ENCODE results near the gene TMEFF2. TPM values are rescaled to one million over a fixed set of nuclear protein-coding genes. Genes with fewer than 3 reads are reported as not detected.

Gene TMEFF2
- total RNA-seq: not detected
- long read RNA-seq, partial matches to known transcripts: 0 of 1 reads
- long read RNA-seq, other reads (novel, unspliced or antisense): 1 of 1 reads

- DNase-seq (ENCODE audit: low spot score): peak; percentile 84
Observed at GRCh38 chr2:192194866-192195547, at the start of gene TMEFF2. Gene TMEFF2 (minus strand): TSS chr2:192194933. CDS start chr2:192194524, 409 bp downstream.

GRCh38 chr2:192243488-192243887, 48.8 kb upstream of the TMEFF2 start:
- DNase-seq (ENCODE audit: low spot score): no peak

- no peak for DNase-seq (ENCODE audit: low spot score)
Observed at GRCh38 chr2:192236136-192236535, 41.4 kb upstream of the TMEFF2 start.

- DNase-seq (ENCODE audit: low spot score): no peak
Observed at GRCh38 chr2:192230889-192231453, 36.2 kb upstream of the TMEFF2 start.

- no peak for DNase-seq (ENCODE audit: low spot score)
Observed at GRCh38 chr2:192228685-192229084, 34.0 kb upstream of the TMEFF2 start.

GRCh38 chr2:192218970-192219369, 24.2 kb upstream of the TMEFF2 start:
- no peak for DNase-seq (ENCODE audit: low spot score)

- DNase-seq (ENCODE audit: low spot score): no peak
Observed at GRCh38 chr2:192218377-192218776, 23.6 kb upstream of the TMEFF2 start.

- no peak for DNase-seq (ENCODE audit: low spot score)
Observed at GRCh38 chr2:192216336-192216735, 21.6 kb upstream of the TMEFF2 start.

- no peak for DNase-seq (ENCODE audit: low spot score)
Observed at GRCh38 chr2:192215096-192215877, 20.6 kb upstream of the TMEFF2 start.

- DNase-seq (ENCODE audit: low spot score): no peak
Observed at GRCh38 chr2:192208848-192209247, 14.1 kb upstream of the TMEFF2 start.

GRCh38 chr2:192206399-192206798, 11.7 kb upstream of the TMEFF2 start:
- DNase-seq (ENCODE audit: low spot score): no peak

GRCh38 chr2:192203876-192204275, 9.1 kb upstream of the TMEFF2 start:
- no peak for DNase-seq (ENCODE audit: low spot score)

- DNase-seq (ENCODE audit: low spot score): no peak
Observed at GRCh38 chr2:192202373-192202772, 7.6 kb upstream of the TMEFF2 start.

GRCh38 chr2:192201116-192201515, 6.4 kb upstream of the TMEFF2 start:
- no peak for DNase-seq (ENCODE audit: low spot score)

GRCh38 chr2:192197357-192197756, 2.6 kb upstream of the TMEFF2 start:
- no peak for DNase-seq (ENCODE audit: low spot score)

GRCh38 chr2:192196421-192197194, 1.9 kb upstream of the TMEFF2 start:
- no peak for DNase-seq (ENCODE audit: low spot score)

- no peak for DNase-seq (ENCODE audit: low spot score)
Observed at GRCh38 chr2:192195548-192196418, 1.1 kb upstream of the TMEFF2 start.

- peak; percentile 87 for DNase-seq (ENCODE audit: low spot score)
Observed at GRCh38 chr2:192194265-192194865, 368 bp downstream of the TMEFF2 start.

- no peak for DNase-seq (ENCODE audit: low spot score)
Observed at GRCh38 chr2:192190474-192190873, 4.3 kb downstream of the TMEFF2 start.

GRCh38 chr2:192186806-192187205, 7.9 kb downstream of the TMEFF2 start:
- DNase-seq (ENCODE audit: low spot score): no peak
